Measurements from ENCODE around the gene SYNPO2.

The SYNPO2 gene

GRCh38 chr4:119082661-119083060 is 194.0 kb downstream of the SYNPO2 start:
- no peak for DNase-seq

GRCh38 chr4:119084513-119084912 is 195.9 kb downstream of the SYNPO2 start:
- DNase-seq = no peak

- DNase-seq = no peak
Measured at GRCh38 chr4:119087121-119087520, 198.5 kb downstream of the SYNPO2 start.

- no peak for DNase-seq
Measured at GRCh38 chr4:119087656-119088055, 199.0 kb downstream of the SYNPO2 start.

- no peak for DNase-seq
Measured at GRCh38 chr4:119093042-119093827, 204.6 kb downstream of the SYNPO2 start.

- DNase-seq = no peak
Measured at GRCh38 chr4:119097282-119097900, 208.7 kb downstream of the SYNPO2 start.

- no peak for DNase-seq
Measured at GRCh38 chr4:119098306-119098705, 209.7 kb downstream of the SYNPO2 start.

- no peak for DNase-seq
Measured at GRCh38 chr4:119099227-119099810, 210.7 kb downstream of the SYNPO2 start.

- no peak for DNase-seq
Measured at GRCh38 chr4:119100655-119101054, 212.0 kb downstream of the SYNPO2 start.

GRCh38 chr4:119103263-119103662 is 214.6 kb downstream of the SYNPO2 start:
- no peak for DNase-seq

- no peak for DNase-seq
Measured at GRCh38 chr4:119104644-119105273, 216.1 kb downstream of the SYNPO2 start.

- DNase-seq = no peak
Measured at GRCh38 chr4:119105605-119106004, 217.0 kb downstream of the SYNPO2 start.

GRCh38 chr4:119106036-119107000 is 217.7 kb downstream of the SYNPO2 start:
- DNase-seq = no peak

GRCh38 chr4:119110121-119110520 is 221.5 kb downstream of the SYNPO2 start:
- no peak for DNase-seq
